Measurements from ENCODE around the gene USP14.
"Not testable (repeated sequence)": the region's sequence is repeated elsewhere in the genome, so short reads cannot be mapped to it uniquely, and the experiment has no call there.

The USP14 gene

DNA sequence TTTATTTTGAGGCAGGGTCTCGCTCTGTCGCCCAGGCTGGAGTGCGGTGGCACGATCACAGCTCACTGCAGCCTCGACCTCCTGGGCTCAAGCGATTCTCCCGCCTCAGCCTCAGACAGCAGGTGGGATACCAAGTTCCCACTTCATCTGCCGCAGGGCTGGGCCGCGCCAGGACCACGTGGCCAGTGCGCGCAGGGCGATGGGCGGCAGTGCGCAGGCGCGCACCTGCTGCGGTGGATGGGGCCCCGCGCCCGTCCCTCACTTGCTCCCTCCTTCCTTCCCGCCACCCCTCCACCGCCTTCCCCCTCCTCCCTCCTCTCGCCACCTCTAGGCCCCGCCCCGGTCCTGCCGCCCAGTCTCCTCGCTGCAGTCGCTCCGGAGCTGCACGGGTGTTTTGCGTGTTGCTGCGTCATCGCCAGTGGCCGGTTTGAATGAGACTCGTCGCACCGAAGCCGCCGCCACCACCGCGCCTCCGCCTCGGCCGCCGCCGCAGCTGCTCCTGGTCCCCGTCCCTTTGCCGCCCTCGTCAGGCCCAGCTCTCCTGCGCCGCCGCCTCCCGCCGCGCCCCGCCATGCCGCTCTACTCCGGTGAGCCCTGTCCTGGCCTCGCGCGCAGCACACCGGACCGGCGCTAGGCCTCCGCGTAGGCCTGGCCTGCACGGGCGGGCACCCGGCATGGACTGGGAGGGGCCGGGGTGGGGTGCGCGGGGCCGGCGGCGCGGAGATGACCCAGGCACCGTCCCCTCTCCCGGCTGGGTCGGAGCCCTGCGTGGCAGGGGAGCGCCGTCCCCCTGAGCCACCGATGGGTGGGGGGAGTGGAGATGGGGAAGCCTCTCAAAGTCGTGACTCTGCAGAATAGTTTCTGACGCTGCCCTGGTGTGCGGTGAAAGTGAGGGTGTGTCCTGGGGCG, at the start of gene USP14:
TSS of gene USP14 (plus strand) at position 430 of the 909 bp plus-strand sequence. CDS start at position 572, 142 bp downstream.
- peak; percentile 97 to 98 for DNase-seq

GRCh38 chr18:108665-109063, 49.7 kb upstream of the USP14 start:
- DNase-seq: not testable (repeated sequence)

DNA sequence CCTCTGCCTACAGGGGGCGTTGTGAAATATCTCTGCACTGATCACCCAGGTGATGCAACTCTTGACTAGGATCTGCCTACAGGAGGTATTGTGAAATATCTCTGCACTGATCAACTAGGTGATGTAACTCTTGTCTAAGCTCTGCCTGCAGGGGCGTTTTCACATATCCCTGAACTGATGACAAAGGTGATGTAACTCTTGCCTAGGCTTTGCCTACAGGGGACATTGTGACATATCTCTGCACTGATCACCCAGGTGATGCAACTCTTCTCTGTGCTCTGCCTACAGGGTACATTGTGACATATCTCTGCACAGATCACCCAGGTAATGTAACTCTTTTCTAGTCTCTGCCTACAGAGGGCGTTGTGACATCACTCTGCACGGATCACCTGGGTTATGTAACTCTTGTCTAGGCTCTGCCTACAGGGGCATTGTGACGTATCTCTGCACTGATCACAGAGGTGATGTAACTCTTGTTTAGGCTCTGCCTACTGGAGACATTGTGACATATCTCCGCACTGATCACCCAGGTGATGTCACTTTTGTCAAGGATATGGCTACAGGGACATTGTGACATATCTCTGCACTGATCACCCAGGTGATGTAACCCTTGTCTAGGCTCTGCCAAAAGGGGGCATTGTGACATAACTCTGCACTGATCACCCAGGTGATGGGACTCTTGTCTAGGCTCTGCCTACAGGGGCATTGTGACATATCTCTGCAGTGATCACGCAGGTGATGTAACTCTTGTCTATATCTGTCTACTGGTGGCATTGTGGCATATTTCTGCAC, 49.0 kb upstream of the USP14 start:
- peak; percentile 60 to 74 for DNase-seq

- peak; percentile 19 to 46 for DNase-seq
These were observed 48.5 kb upstream of the USP14 start for GRCh38 chr18:109922-110261.

- DNase-seq: peak in 1 of 2 donors; percentile 29
These were observed 47.8 kb upstream of the USP14 start for GRCh38 chr18:110351-111201.

- DNase-seq: peak; percentile 78 to 80
These were observed 46.9 kb upstream of the USP14 start for GRCh38 chr18:111306-112014.

- peak in 1 of 2 donors; percentile 22 for DNase-seq
These were observed 46.2 kb upstream of the USP14 start for GRCh38 chr18:112015-112733.

DNA sequence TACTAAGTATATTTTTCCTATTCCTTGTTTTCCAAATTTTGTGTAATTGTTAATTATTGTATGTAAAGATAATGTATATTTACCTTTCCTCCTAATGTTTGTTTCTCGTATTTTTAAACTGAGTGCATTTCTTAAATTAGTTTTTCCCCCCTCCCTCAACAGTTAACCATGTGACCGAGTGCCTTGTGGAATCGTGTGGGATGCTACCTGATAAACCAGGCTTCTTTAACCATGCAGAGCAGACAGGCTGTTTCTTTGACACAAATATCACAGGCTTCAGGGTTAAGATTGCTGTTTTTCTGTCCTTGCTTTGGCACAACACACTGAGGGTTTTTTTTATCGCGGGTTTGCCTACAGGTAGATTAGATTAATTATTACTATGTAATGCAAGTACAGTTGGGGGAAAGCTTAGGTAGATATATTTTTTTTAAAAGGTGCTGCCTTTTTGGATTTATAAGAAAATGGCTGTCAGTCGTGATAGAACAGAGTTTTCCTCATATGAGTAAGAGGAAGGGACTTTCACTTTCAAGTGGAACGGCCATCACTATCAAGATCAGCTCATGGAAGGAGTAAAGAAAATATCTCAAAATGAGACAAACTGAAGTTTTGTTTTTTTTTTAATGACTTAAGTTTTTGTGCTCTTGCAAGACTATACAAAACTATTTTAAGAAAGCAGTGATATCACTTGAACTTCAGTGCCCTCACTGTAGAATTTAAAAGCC, 37.7 kb upstream of the USP14 start:
- DNase-seq: not testable (repeated sequence)

GRCh38 chr18:135045-135444, 23.3 kb upstream of the USP14 start:
- no peak for DNase-seq

DNA sequence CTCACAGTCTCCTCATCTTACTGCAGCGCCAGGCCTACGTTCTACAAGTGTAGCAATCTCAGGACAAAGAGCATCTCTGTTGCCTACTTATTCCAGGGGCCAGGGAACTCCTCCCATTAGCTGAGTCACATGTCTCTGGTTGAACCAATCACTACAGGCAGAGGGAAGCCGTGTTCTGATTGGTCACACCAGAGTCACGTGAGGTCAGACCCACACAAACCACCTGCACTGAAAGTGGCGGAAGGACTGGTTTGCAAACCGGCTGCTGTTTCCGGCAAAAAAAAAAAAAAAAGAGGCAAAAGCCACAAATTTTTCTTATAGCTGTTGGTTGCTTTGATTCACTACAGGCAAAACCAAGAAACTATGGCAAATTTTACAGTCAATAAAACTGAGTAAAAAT, 21.9 kb upstream of the USP14 start:
- DNase-seq: peak; percentile 64 to 67

DNA sequence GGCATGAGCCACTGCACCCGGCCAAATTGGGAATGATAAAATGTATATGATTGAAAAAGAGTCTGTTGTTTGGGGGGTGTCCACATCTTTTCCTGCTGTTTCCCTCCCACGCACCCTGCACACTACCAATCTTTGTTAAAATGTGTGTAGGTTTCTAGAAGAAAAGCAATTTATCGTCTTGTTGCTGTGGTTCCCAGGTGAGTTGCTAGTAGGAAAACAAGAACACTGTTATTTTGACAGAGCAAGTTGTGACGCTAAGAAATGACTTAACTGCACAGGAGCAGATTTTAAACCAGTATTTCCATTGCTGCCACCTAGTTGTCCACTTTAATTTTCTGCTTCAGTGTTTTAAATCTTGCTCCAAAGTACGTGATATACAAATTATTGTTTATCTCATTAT, 21.0 kb upstream of the USP14 start:
- DNase-seq: no peak

DNA sequence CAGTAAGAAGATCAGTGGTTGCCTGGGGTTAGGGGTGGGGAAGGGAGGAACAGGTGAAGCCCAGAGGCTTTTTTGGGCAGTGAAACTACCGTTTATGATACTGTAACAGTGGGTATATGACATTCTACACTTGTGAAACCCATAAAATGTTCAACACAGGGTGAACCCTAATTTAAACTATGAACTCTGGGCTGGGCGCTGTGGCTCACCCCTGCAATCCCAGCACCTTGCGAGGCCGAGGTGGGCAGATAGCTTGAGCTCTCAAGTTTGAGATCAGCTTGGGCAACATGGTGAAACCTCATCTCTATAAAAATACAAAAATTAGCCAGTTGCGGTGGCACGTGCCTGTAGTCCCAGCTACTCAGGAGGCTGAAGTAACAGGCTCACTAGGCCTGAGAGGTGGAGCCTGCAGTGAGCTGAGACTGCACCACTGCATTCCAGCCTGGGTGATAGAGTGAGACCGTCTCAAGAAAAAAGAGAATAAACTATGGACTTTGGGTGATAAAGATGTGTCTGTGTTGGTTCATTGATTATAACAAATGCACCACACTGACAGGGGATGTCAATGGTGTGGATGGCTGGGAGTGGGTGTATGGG, 17.6 kb upstream of the USP14 start:
- DNase-seq: no peak

DNA sequence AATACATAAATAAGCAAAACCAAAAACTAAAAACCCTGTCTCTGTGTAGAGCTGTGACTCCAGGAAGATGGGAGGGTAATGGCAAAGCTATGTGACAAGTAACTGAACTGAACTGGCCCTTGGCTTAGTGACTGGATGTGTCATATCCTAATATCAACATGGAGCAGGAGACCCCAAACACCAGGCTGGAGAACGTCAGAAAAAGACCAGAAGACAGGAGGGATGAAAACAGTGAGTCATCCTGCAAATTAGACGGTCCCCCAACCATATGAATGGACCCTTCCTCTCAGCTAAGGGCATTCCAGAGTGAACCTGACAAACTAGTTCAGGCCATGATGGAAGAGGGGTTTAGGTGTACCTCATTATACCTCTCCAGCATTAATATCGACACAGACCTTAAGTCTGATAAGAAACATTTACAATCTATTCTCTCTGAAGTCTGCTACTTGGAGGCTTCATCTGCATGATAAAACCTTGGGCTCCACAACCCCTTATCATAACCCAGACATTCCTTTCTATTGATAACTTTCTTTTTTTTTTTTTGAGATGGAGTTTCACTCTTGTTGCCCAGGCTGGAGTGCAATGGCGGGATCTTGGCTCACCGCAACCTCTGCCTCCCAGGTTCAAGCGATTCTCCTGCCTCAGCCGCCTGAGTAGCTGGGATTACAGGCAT, 15.6 kb upstream of the USP14 start:
- not testable (repeated sequence) for DNase-seq

DNA sequence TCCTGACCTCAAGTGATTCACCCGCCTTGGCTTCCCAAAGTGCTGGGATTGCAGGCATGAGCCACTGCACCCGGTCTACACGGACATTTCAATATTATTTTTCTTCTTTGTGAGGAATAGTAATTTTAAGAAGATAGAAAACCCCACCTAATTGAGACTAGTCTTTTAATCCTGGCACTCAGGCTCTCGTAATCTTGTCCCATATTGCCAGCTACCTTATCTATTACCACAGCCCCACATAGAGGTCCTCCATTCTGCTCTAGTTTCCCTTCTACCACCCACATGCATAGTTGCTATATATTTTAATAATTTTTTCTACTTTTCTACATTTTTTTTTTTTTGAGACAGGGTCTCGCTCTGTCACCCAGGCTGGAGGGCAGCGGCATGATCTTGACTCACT, 9.5 kb upstream of the USP14 start:
- no peak for DNase-seq

- DNase-seq: no peak
These were observed 4.2 kb upstream of the USP14 start for GRCh38 chr18:154151-154550.

GRCh38 chr18:155688-156087, 2.7 kb upstream of the USP14 start:
- no peak for DNase-seq

DNA sequence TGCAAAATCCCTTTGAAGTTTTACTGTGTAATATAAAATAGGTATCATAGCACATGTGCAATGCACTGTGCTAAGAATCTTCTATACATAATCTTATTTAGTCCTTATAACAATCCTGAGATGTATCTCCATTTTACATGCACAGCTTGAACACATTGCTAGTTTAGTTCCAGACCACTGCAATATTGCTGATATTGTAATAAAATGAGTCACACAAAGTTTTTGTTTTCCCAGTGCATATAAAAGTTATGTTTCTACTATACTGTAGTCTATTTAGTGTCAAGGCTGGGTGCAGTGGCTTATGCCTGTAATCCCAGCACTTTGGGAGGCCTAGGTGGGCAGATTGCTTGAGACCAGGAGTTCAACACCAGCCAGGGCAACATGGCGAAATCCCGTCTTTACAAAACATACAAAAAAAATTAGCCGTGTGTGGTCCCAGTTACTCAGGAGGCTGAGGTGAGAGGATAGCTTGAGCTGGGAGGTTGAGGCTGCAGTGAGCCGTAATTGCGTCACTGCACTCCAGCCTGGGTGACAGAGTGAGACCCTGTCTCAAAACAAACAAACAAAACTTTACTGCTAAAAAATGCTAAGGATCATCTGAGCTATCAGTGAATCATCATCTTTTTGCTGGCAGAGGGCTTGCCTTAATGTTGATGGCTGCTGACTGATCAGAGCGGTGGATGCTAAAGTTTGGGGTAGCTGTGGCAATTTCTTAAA, 1.7 kb upstream of the USP14 start:
- no peak for DNase-seq

GRCh38 chr18:159037-159652, 788 bp downstream of the USP14 start:
- DNase-seq: peak in 1 of 2 donors; percentile 8

GRCh38 chr18:159933-160332, 1.6 kb downstream of the USP14 start:
- no peak for DNase-seq

Data from CD4-positive, alpha-beta T cell treated with Interleukin-1 beta for 1 hour (primary cell).